ENCODE measurements around the gene NCAPD3.
"Not testable (repeated sequence)": the region's sequence is repeated elsewhere in the genome, so short reads cannot be mapped to it uniquely, and the experiment has no call there.

NCAPD3 gene

DNA sequence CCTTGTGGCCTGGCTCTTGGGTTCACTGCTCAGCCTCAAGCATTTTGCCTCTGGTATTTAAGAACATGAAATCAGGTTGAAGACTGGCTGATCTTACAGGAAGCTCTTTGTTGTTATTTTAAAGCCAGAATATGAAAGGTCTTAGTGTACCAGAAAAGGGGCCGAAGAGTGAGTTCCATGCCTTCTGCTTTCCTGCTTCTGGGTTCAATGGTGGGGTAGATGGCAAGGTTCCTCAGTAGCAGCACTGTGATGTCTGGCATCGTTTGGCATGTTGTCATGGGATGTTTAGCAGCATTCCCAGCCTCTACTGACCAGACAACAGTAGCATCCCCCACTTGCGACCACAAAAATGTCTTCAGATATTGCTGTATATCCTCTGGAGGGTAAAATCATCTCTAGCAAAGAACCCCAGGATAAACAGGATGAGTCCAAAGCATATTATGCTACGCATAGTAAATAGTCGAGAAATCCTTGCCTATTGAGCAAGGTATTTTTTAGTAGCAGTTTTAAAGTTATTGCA, 3.1 kb upstream of the NCAPD3 start:
- DNase-seq: no peak

DNA sequence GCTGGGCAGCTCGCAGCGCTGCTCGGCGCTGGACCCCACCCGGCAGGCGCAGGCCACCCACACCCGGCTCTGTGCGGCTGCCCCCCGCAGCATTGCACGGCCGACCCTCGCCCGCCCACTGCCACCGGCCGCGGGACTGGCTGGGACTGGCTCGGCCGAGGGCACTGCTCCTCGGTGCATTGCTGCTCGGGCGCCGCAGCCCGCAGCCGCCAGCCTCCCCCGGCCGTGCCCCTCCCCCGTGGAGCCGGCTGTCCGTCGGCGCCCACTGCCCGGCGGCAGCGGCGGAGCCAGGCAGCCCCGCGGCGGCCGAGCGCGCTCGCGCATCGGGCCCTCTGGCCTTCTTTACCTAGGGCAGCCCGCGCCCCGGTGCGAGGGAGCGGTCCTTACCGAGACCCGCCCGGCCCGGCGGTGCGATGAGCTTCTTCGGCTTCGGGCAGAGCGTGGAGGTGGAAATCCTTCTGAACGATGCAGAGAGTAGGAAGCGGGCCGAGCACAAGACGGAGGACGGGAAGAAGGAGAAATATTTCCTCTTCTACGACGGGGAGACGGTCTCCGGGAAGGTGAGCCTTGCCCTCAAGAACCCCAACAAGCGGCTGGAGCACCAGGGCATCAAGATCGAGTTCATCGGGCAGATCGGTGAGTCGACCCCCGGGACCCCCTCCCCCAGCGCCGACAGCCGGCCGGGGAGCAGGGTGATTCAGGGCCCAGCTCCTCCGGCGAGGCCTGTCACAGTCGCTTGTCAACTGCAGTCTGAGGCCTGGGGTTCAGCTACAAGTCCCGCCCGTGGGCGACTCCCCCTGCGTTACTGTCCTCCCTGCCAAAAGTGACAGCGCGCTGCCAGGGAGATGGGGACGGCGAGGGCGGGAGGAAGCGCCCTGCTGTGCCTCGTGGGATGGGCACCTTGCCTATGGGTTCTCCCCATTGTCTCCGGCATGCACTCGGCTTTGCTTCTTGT, 1.2 kb upstream of the NCAPD3 start:
- peak; percentile 85 for DNase-seq

DNA sequence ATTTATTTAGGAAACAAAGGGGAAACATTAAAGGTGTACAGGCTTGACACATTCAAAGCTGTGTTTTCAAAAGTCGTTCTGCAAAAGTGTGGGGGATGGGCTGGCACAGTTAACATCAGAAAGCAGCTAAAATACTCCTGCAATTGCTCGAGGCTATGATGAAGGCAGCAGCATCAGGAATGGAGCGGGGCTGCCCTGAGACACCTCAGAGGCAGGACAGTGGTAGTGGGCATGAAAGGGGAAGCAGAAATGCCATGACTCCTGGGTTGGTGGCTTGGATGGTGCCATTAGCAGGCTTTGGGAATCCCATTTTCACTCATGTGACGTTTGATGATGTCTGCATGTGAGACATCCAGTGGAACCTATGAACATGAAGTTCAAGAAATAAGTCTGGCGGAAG, 646 bp downstream of the NCAPD3 start:
- peak; percentile 12 for DNase-seq

DNA sequence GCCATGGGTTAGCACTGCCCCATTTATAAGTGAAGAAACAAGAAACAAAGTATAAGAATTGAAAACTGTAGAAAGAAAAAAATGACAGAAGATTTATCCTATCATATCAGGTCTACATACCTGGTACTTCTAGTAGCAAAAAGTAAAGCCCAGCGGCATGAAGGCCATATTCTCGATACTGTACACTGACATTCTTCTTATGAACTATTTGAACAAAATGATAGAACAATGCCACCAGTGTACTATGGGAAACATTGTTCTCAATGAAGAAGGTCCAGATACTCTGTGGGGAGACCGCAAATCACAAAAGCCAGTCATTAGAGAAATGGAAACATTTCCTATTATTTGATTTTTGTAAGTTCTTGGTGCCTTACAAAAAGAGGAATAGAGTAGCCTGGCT, 7.0 kb downstream of the NCAPD3 start:
- no peak for DNase-seq

DNA sequence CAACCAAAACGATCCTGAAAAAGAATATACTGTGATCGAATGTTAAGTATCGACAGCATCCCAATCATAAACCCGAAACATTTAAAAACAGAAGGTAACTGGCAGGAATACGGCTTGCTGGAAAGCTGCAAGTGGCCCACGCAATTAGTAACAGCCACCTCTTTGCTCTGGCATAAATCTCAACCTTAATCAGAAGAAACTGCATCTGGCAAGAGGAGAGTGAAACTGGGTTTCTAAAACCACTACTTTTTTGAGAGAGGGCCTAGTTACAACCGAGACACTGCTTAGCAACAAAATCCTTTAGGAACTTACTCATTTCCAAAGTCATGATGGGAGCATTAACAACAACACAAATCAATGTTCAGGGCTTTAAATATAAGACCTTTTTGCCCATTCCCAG, 7.9 kb downstream of the NCAPD3 start:
- no peak for DNase-seq

DNA sequence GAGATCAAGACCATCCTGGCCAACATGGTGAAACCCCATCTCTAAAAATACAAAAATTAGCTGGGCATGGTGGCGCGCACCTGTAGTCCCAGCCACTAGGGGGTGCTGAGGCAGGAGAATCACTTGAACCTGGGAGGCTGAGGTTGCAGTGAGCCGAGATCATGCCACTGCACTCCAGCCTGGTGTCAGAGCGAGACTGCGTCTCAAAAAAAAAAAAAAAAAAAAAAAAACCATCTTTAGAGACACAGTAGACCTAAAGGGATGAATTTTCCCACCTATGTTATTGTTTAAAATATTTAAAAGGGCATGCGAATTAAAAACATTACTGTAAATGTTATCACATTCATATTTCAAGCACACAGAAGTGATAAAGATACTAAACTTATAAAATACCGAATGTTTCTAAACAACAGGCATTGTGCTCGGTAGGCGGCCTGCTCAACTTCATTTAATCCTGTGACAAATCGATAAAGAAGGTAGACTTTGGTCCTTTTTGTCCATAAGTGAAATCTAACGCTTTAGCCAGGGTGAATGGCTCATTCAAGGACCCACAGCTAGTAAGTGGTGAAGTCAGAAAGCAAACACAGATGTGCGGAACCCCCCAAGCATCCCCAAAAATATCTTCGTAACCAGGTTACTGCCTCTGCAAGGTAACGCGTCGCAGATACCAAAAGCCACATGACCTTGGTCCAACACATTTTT, 16.1 kb downstream of the NCAPD3 start:
- DNase-seq: no peak

DNA sequence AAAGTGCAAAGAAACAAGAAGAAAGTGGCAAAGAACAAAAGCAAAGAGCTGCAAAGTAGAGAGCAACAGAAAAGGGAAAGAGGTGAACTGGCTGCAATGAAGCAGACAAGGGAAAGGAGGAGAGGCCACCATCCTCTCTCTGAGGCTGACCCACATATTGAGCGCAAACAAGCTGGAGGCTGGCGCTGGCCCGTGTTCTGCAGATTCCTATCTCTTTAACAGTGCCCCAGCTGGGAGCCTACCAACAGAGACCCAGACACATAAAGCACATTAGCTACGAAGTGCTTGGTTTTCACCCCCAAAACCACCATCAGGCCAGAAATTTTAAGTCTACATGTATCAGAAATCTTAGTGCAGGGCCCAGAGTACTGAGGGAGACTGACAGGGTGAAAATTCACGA, 17.6 kb downstream of the NCAPD3 start:
- DNase-seq: no peak

DNA sequence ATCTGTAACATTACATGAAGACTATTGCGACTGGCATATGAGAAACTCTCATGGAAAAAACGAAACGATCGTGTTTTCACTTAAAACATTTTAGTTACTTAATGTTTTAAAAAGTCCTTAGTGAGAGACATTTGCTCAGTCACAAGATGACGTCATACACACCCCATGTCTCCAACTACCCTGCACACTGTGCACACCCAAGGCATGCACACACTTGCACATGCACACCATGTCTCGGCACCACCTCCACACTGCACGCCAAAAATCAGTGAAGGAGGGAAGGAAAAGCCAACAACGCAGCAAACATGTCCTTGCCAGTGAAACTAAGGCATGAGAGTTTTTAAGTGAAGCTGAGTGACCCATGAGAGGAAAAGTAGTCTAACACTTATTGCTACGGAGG, 18.0 kb downstream of the NCAPD3 start:
- no peak for DNase-seq

DNA sequence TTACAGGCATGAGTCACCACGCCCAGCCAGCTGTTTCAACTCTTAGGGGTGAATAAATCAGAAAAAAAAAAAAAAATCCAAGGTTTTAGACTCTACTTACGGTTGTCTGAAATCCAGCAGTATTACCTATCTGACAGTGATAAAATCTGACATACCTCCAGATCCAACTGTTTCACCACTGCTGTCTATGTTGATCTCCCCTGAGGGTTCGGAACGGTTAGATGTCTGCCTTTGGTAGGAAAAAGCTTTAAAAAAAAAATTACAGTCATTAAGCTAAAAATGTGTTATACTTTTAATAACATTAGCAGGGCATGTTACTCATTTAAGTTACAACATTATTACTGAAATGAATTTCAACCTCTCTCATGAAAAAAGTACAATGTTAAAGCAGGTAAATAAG, 21.1 kb downstream of the NCAPD3 start:
- DNase-seq: no peak

DNA sequence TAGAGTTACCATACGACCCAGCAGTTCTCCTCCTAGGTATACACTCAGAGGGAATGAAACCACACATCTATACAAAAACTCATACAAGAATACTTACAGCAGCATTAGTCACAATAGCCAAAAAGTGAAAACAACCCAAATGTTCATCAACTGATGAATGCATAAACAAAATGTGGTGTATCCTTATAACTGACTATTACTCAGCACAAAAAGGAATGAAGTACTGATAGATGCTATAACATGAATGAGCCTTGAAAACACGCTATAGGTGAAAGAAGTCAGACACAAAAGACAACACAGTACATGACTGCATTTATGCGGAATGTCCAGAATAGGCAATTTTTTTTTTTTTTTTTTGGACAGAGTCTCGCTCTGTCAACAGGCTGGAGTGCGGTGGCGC, 23.1 kb downstream of the NCAPD3 start:
- no peak for DNase-seq

DNA sequence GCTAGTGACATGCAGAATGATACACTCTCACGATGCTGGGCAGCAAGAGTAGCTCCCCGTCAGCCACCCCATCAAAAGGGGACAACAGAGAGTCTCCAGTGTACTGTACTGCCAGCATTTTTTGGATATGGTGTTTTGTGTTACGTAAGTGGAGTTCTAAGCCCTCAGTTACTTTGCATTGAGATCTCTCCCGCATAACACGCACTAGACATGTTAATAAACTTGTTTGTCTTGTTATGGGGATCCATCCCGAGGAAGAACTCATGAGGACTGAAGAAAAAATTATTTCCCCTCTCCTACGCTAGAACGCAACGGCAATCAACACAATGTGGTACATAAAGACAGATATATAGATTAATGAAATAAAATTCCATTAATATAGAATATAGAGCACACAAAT, 24.2 kb downstream of the NCAPD3 start:
- DNase-seq: no peak

DNA sequence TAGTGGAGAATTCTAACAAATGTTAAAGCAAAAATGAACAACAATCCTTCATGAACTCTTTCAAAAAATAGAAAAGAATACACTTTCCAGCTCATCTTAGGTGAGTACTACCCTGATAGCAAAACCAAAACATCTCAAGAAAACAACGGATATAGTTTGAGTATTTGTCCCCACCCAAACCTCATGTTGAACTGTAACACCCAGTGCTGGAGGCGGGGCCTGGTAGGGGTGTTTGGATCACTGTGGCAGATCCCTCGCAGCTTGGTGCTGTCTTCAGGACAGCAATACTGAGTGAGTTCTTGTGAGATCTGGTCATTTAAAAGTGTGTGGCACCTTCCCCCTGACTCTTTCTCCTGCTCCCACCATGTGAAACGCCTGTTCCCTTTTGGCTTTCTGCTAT, 27.0 kb downstream of the NCAPD3 start:
- no peak for DNase-seq

DNA sequence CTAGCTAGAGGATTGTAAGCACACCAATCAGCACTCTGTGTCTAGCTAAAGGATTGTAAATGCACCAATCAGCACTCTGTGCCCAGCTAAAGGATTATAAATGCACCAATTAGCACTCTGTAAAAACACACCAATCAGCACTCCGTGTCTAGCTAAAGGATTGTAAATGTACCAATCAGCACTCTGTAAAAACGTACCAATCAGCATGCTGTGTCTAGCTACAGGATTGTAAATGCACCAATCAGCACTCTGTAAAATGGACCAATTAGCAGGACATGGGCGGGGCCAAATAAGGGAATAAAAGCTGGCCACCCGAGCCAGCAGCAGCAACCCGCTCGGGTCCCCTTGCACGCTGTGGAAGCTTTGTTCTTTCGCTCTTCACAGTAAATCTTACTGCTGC, 35.7 kb downstream of the NCAPD3 start:
- not testable (repeated sequence) for DNase-seq

DNA sequence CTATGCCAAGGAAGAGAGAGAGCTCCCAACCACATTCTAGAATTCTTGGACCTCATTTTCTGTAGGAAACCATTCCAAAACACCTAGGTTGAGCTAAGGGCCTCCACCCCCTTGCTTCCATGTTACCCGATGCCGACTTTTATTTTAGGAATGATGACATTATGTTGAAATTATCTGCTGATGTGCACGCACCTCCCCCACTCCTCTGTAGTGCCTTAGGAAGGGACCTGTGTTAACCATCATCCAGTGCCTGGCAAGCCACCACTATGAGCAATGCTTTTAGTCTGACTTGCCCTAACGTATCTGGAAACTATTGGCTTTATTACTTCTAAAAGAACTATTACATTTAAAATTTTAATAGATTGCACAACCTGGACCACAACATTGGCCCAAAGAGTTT, 42.1 kb downstream of the NCAPD3 start:
- no peak for DNase-seq

DNA sequence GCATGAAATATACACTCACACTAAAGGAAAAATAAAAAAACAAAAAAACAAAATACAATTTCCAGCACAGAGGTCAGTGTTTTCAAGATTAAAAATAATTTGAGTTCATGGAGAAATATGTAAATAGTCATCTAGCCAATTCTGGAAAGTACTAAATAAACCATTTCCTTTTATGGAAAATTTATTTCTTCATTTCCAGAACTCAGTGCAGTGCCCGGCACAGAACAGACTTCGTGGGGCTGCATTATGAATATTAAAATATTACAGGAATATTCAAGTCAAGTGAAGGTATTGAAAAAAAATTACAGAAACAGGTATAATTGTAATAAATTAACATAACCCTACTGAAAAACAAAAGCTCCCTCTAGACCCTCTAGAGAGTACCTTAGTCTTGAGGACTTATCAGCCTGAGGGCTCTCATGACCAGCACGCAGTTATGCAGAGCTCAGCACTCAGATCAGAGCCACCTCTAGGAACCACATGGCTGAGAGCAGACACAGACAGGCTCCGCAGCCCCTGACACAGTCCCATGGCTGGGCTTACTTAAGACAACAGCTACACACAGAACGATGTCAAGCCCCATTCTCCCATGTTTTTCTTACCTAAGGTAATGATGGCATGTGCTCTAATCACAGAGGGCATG, 45.6 kb downstream of the NCAPD3 start:
- no peak for DNase-seq

DNA sequence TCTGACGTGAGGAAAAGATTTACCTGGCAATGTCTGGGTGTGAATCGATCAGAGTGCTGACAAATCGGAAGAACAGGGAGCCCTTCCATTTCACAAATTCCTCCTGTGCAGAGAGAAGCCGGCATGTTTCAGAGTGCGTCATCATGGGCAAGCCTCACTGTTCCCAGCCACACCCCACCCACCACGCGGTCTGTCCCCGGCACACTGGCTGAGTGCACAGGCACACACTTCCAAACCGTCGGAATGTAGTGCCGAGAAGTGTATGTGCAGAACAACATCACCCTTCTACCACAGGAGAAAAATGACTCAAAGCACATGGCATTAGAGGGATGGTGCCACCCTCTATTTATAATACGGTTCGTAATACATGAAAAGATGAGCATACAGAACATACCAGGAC, 47.5 kb downstream of the NCAPD3 start:
- no peak for DNase-seq

DNA sequence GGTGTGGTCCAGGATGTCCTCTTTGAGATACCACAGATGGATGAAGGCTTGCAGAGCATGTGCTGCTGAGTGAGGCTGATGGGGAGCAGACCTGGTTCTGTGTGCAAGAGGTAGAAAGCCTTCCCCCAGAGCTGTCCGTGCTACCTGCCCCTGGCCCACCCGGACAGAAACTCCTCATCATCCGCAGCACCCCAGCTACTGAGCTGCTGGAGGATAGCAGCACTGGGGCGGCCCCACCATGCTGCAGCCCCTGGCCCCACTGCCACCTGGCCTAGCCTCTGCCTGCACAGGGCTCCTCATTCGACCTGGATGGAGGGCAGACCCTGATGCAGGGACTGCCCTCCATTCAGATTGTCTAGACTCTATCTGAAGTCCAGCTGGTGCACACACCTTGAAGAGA, 50.5 kb downstream of the NCAPD3 start:
- DNase-seq: no peak

DNA sequence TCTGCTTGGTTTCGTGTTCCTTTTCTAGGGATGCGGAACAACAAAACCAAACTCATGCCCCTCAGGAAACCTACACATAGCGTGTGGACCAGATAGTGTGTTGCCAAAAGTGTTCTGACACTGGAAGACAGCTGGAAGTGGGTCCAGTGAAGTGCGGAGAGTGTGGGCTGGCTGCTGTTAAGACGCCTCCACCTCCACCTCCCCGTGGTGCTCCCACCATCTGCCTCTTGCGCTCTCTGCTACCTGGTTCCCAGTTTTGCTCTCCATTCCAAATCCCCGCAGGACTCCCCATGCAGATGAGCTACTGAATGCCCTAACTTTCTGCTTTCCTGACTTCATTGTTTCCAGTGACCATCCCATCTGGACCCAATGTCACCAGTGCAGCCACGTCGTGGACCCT, 51.8 kb downstream of the NCAPD3 start:
- no peak for DNase-seq

DNA sequence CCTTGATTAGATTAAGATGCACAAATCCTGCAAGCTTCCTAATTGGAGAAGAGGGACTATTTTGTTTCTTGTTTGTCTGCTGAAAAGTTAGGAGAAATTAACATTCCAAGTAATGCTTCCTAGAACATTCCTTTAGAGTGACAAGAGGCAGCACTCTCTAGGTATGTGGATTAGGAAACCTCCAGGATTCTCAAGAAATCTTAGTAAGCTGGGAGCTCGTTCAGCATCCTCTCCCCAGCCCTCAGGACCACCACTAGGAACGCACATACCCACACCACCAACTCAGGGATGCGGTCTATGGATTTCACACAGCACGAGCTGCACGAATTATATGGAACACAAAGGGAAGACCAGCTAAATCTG, 52.9 kb downstream of the NCAPD3 start:
- DNase-seq: no peak

DNA sequence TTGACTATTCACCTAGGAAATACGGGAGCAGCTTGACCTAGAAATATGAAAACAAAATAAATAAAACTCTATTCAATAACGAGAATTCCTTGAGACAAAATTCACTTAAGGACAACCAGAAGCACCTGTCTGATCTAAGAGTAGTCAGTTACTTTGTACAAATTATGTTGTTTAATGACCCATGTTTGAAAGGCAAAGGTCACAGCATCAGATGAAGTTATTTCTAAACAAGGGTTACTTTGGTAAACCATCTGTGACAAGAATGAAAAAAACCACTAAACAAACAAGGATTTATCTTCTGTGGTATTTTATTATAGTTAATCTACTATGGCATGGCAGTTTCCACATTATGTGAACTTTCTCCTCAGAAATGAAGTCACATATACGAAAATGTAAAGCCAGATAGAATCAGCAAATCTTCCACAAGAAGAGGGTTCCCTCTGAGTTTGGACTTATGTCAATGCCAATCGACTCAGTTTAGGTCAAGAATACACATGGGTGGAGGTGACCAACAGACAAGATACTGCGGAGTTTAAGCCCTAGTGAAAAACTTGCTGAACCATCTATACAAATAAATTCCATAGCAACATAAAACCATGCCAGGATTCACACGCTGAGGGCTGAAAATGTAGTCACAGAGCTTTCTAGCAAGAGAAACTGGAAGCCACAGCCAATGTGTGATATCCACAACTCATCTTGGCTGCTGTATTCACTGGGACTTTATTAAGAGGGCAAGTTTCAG, 53.4 kb downstream of the NCAPD3 start:
- no peak for DNase-seq

DNA sequence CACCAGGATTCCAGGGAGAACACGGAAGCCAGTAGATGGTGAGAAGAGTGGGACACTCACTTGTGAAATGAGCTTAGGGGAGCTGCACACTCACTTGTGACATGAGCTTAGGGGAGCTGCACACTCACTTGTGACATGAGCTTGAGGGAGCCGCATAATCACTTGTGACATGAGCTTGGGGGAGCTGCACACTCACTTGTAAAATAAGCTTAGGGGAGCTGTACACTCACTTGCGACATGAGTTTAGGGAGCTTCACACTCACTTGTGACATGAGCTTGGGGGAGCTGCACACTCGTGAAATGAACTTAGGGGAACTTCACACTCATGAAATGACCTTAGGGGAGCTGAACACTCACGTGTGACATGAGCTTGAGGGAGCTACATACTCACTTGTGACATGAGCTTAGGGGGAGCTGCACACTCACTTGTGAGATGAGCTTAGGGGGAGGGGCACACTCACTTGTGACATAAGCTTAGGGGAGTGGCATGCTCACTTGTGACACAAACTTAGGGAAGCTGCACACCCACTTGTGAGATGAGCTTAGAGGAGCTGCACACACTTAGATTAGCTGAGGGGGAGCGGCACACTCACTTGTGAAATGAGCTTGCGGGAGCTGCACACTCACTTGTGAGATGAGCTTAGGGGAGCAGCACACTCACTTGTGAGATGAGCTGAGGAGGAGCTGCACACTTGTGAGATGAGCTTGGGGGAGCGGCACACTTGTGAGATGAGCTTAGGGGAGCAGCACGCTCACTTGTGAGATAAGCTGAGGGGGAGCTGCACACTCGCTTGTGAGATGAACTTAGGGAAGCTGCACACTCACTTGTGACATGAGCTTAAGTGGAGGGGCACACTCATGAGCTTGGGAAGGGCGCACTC, 59.0 kb downstream of the NCAPD3 start:
- no peak for DNase-seq

DNA sequence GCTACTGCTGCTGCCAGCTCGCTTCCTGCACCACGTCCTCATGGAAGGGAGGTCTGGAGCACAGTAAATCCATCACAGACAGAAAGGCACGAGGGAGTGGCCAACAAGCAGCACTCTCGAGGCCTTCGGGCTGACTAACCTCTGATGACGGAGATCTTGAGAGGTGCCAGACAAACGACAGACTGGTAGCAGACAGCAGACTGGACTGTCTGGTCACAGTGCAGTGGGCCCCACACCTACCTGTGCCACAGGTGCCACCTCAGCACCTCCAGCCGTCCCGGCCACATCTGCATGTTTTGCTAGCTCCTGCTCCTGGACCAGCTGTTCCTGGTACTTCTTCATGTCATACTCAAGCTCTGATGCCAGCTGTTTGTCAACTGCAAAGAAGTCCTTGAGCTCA, 64.1 kb downstream of the NCAPD3 start:
- no peak for DNase-seq

Data from NCI-H1092 treated with DMSO at 0.1 percent for 48 hours (cell line).